Measurements from ENCODE around the gene NAP1L4. TPM values are rescaled to one million over a fixed set of nuclear protein-coding genes. Genes with fewer than 3 reads are reported as not detected.

The NAP1L4 gene
- total RNA-seq, 1 experiment from 2014 or later: 212 TPM

DNA sequence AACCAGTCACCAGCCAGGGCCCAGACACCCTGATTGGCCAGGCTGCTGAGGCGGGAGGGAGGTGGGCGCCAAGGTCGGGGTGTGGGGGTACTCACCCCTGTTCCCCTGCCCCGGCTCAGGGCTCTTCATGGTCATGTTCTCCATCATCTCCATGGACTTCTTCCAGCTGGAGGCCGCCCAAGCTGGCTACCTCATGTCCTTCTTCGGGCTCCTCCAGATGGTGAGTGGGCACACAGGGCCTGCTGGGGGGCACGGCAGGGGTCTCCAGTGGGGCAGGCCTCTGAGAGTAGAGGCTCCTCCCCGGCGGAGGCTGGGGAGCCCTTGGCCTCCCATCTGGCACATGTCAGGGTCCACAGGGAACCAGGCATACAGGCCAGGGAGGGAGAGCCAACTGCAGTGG is 72.9 kb downstream of the NAP1L4 start:
- Histone ChIP-seq H3K79me1 (ENCODE audit: insufficient read depth, low read depth, low read length, poor library complexity, severe bottlenecking) (no peaks in the 10 kb centered on the region), H2AFZ (ENCODE audit: low read length) (no peak overlapping the region), H3K79me2 (ENCODE audit: insufficient read depth, low read length) (no peaks in the 10 kb centered on the region), H3T11ph (ENCODE audit: low read length) (no peak overlapping the region), H4K5ac (ENCODE audit: insufficient read length, low read depth, low read length) (no peak overlapping the region), H3K27ac (ENCODE audit: insufficient read length, low read depth, low read length) (no peak overlapping the region), H2BK15ac (ENCODE audit: low read depth, low read length) (no peak overlapping the region), H2BK20ac (ENCODE audit: low read depth, low read length, poor library complexity, severe bottlenecking) (no peak overlapping the region), H2BK120ac (ENCODE audit: low read depth, low read length, poor library complexity, severe bottlenecking) (no peak overlapping the region), H4K20me1 (ENCODE audit: control insufficient read depth, insufficient read depth, insufficient read length) (no peaks in the 10 kb centered on the region), H3K9ac (ENCODE audit: extremely low read depth, insufficient read length, low read length) (no peak overlapping the region), H2AK5ac (ENCODE audit: insufficient read length, low read length) (no peak overlapping the region), H2BK12ac (ENCODE audit: insufficient read length, low read depth, low read length) (no peak overlapping the region), H3K4me1 (ENCODE audit: insufficient read depth, low read length) (no peaks in the 10 kb centered on the region), H3K4me2 (ENCODE audit: insufficient read depth, insufficient read length, low read length) (no peak overlapping the region), H3K56ac (ENCODE audit: insufficient read length, low read depth, low read length) (no peak overlapping the region), H2BK5ac (ENCODE audit: insufficient read length, low read length) (no peak overlapping the region), H3K9me3 (ENCODE audit: control insufficient read depth, low read depth, low read length) (no peaks in the 10 kb centered on the region), H4K8ac (replicated peaks; ENCODE audit: insufficient read length, low read depth, low read length) (no peak overlapping the region), H3K18ac (ENCODE audit: insufficient read length, low read depth, low read length) (no peak overlapping the region), H3K23ac (ENCODE audit: insufficient read length, low read depth, low read length) (no peak overlapping the region), H4K91ac (ENCODE audit: insufficient read length, low read depth, low read length) (no peak overlapping the region), H3K14ac (ENCODE audit: insufficient read depth, low read length) (no peak overlapping the region), H3K4ac (ENCODE audit: low read depth, low read length) (peak overlapping the region; percentile 31; the same call in 1 of the 2 replicates), H3K27me3 (ENCODE audit: insufficient read depth, low read length) (no peaks in the 10 kb centered on the region), H3K23me2 (ENCODE audit: insufficient read length, low read depth, low read length, poor library complexity, severe bottlenecking) (no peaks in the 10 kb centered on the region)
- TF ChIP-seq, protein P1, sequence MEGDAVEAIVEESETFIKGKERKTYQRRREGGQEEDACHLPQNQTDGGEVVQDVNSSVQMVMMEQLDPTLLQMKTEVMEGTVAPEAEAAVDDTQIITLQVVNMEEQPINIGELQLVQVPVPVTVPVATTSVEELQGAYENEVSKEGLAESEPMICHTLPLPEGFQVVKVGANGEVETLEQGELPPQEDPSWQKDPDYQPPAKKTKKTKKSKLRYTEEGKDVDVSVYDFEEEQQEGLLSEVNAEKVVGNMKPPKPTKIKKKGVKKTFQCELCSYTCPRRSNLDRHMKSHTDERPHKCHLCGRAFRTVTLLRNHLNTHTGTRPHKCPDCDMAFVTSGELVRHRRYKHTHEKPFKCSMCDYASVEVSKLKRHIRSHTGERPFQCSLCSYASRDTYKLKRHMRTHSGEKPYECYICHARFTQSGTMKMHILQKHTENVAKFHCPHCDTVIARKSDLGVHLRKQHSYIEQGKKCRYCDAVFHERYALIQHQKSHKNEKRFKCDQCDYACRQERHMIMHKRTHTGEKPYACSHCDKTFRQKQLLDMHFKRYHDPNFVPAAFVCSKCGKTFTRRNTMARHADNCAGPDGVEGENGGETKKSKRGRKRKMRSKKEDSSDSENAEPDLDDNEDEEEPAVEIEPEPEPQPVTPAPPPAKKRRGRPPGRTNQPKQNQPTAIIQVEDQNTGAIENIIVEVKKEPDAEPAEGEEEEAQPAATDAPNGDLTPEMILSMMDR (conservative IDR thresholded peaks at IDR 0.05): no peak
- Mint-ChIP-seq H3K36me3 (ENCODE audit: insufficient read depth in 1 of 3, low read depth in 3 of 3) (no peaks in the 10 kb centered on the region; a peak in 1 of 7 replicates), H3K4me3 (no peak overlapping the region), H3K27me3 (ENCODE audit: low read depth) (no peaks in the 10 kb centered on the region; the same call in 1 of the 2 replicates), H3K9me3 (no peaks in the 10 kb centered on the region), H3K27ac (no peak overlapping the region), H3K4me1 (no peaks in the 10 kb centered on the region)
- WGBS (ENCODE audit: extremely low coverage, insufficient read length, low lambda C conversion rate): no CpG with 5 or more reads among the region's 9 CpGs
- no peak for DNase-seq

All from H9 (cell line).